ENCODE data around the gene ELN. TPM values are rescaled to one million over a fixed set of nuclear protein-coding genes. Genes with fewer than 3 reads are reported as not detected.
A peak's percentile ranks its signal among the peaks of the same experiment; 100 is the strongest.
"Not testable (repeated sequence)": the region's sequence is repeated elsewhere in the genome, so short reads cannot be mapped to it uniquely, and the experiment has no call there.

ELN gene
- total RNA-seq = 100 to 1,000 TPM in 2 of 4 donors, 10 to 100 TPM in 1, 1 to 10 TPM in 1; 4.1 to 427 (median 92.4) TPM

GRCh38 chr7:74027683-74028320 is at the start of gene ELN:
Gene ELN, plus strand, starts transcription at chr7:74028173. Its CDS starts 15 bp downstream, at chr7:74028188.
- intact Hi-C loops (cut with DNase I; ENCODE audit: low total_unique reads) = no loop called here

GRCh38 chr7:73978661-73979563 is 49.1 kb upstream of the ELN start:
- no peaks in the 10 kb centered on the region for H3K9me3 ChIP-seq
- no peak overlapping the region for H3K4me3 ChIP-seq
- intact Hi-C loops (cut with DNase I; ENCODE audit: low total_unique reads) = no loop called here
- H3K27ac ChIP-seq = peak overlapping the region; percentile 42 to 68
- TF ChIP-seq CTCF (IDR thresholded peaks at IDR 0.05) (no peak), POLR2A (IDR thresholded peaks at IDR 0.05) (no peak)
- H3K27me3 ChIP-seq = no peaks in the 10 kb centered on the region
- H3K4me1 ChIP-seq = peaks cover 0 to 14% of the 10 kb centered on the region in 2 donors
- no peaks in the 10 kb centered on the region for H3K36me3 ChIP-seq
- DNase-seq = peak; percentile 26 to 41

More at GRCh38 chr7:74027683-74028320, at the start of gene ELN:
- peak; percentile 92 to 95 for DNase-seq
- Histone ChIP-seq H3K9me3 (no peaks in the 10 kb centered on the region), H3K27me3 (no peaks in the 10 kb centered on the region), H3K4me3 (peak within 1 kb of the TSS; percentile 45 to 82), H3K27ac (peak within 1 kb of the TSS; percentile 89 to 91), H3K4me1 (peaks cover 10 to 36% of the 10 kb centered on the region in 2 donors), H3K36me3 (no peaks in the 10 kb centered on the region)
- TF ChIP-seq CTCF (IDR thresholded peaks at IDR 0.05) (peak in 1 of 4 experiments; percentile 7), POLR2A (IDR thresholded peaks at IDR 0.05) (peak in 1 of 2 donors; percentile 27)

GRCh38 chr7:73979656-73980055 is 48.3 kb upstream of the ELN start:
- H3K27ac ChIP-seq; intact Hi-C loops (cut with DNase I; ENCODE audit: low total_unique reads); H3K27me3 ChIP-seq; H3K4me3 ChIP-seq; H3K36me3 ChIP-seq; H3K9me3 ChIP-seq: not testable (repeated sequence)
- H3K4me1 ChIP-seq = peaks cover 0 to 14% of the 10 kb centered on the region in 2 donors
- peak in 1 of 2 donors; percentile 9 for DNase-seq

GRCh38 chr7:73980206-73980605 is 47.8 kb upstream of the ELN start:
- Histone ChIP-seq H3K27me3 (no peaks in the 10 kb centered on the region), H3K9me3 (no peaks in the 10 kb centered on the region), H3K36me3 (no peaks in the 10 kb centered on the region), H3K4me3 (no peak overlapping the region), H3K27ac (no peak overlapping the region), H3K4me1 (peaks cover 0 to 14% of the 10 kb centered on the region in 2 donors)
- intact Hi-C loops (cut with DNase I; ENCODE audit: low total_unique reads) = no loop called here
- no peak for TF ChIP-seq POLR2A (IDR thresholded peaks at IDR 0.05)
- TF ChIP-seq CTCF (IDR thresholded peaks at IDR 0.05) = no peak
- no peak for DNase-seq

GRCh38 chr7:73981933-73982332 is 46.0 kb upstream of the ELN start:
- TF ChIP-seq CTCF (IDR thresholded peaks at IDR 0.05) (no peak), POLR2A (IDR thresholded peaks at IDR 0.05) (no peak)
- no peaks in the 10 kb centered on the region for H3K9me3 ChIP-seq
- no peak for DNase-seq
- H3K27me3 ChIP-seq = no peaks in the 10 kb centered on the region
- H3K4me3 ChIP-seq = no peak overlapping the region
- H3K36me3 ChIP-seq = no peaks in the 10 kb centered on the region
- intact Hi-C loops (cut with DNase I; ENCODE audit: low total_unique reads) = no loop called here
- H3K27ac ChIP-seq = no peak overlapping the region
- H3K4me1 ChIP-seq = peaks cover 0 to 12% of the 10 kb centered on the region in 2 donors
